ENCODE results near the gene CTSH. TPM values are rescaled to one million over a fixed set of nuclear protein-coding genes. Genes with fewer than 3 reads are reported as not detected.

Gene CTSH
- total RNA-seq, 1 experiment from 2014 or later, result 20.4 TPM

DNA sequence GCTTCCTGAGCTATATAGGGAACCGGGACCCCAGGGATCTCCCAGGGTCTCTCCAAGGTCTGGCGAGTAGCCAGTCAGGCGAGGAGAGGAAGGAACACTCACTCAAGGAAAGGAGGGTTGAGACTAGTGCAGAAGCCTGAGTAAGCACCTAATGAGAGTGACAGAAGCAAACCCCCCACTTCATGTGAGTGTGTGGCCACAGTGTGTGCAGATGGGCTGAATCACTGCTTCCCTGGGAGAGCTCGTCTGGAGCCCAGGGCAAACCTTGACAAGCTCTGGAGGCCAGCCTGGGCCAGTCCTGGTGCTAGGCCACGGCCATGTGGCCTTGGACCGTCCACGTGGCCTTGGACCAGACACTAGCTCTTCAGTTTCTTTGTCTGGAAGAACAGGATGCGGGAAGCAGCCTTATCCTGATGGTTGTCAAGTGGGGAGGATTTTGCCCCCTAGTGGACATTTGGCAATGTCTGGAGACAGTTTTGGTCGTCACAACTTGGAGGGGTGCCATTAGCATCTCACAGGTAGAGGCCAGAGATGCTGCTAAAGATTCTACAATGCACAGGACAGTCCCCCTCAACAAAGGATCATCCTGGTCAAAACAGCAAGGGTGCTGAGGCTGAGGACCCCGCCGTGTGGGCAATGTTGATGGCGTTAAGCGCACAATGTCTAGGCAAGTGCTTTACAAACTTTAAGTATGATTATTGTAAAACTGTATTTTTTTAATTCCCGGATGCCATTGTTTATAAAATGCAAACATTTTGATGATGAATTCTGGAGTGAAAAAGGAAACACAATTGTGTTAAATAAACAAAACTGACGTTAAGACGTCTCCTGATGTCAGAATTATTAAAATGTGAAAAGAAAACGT lies 34.8 kb upstream of the CTSH start (continued):
- TF ChIP-seq, protein P1, sequence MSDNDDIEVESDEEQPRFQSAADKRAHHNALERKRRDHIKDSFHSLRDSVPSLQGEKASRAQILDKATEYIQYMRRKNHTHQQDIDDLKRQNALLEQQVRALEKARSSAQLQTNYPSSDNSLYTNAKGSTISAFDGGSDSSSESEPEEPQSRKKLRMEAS (CRISPR knock-in tag; IDR thresholded peaks at IDR 0.05), result peak; percentile 95
- TF ChIP-seq, protein P2, sequence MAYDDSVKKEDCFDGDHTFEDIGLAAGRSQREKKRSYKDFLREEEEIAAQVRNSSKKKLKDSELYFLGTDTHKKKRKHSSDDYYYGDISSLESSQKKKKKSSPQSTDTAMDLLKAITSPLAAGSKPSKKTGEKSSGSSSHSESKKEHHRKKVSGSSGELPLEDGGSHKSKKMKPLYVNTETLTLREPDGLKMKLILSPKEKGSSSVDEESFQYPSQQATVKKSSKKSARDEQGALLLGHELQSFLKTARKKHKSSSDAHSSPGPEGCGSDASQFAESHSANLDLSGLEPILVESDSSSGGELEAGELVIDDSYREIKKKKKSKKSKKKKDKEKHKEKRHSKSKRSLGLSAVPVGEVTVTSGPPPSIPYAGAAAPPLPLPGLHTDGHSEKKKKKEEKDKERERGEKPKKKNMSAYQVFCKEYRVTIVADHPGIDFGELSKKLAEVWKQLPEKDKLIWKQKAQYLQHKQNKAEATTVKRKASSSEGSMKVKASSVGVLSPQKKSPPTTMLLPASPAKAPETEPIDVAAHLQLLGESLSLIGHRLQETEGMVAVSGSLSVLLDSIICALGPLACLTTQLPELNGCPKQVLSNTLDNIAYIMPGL (CRISPR knock-in tag; IDR thresholded peaks at IDR 0.05), result no peak
- TF ChIP-seq, protein P3, sequence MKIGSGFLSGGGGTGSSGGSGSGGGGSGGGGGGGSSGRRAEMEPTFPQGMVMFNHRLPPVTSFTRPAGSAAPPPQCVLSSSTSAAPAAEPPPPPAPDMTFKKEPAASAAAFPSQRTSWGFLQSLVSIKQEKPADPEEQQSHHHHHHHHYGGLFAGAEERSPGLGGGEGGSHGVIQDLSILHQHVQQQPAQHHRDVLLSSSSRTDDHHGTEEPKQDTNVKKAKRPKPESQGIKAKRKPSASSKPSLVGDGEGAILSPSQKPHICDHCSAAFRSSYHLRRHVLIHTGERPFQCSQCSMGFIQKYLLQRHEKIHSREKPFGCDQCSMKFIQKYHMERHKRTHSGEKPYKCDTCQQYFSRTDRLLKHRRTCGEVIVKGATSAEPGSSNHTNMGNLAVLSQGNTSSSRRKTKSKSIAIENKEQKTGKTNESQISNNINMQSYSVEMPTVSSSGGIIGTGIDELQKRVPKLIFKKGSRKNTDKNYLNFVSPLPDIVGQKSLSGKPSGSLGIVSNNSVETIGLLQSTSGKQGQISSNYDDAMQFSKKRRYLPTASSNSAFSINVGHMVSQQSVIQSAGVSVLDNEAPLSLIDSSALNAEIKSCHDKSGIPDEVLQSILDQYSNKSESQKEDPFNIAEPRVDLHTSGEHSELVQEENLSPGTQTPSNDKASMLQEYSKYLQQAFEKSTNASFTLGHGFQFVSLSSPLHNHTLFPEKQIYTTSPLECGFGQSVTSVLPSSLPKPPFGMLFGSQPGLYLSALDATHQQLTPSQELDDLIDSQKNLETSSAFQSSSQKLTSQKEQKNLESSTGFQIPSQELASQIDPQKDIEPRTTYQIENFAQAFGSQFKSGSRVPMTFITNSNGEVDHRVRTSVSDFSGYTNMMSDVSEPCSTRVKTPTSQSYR (CRISPR knock-in tag; IDR thresholded peaks at IDR 0.05), result no peak
- TF ChIP-seq CREB1 (CRISPR knock-in tag; IDR thresholded peaks at IDR 0.05) (no peak), STAT6 (CRISPR knock-in tag; conservative IDR thresholded peaks at IDR 0.05; ENCODE audit: low read depth) (no peak)

DNA sequence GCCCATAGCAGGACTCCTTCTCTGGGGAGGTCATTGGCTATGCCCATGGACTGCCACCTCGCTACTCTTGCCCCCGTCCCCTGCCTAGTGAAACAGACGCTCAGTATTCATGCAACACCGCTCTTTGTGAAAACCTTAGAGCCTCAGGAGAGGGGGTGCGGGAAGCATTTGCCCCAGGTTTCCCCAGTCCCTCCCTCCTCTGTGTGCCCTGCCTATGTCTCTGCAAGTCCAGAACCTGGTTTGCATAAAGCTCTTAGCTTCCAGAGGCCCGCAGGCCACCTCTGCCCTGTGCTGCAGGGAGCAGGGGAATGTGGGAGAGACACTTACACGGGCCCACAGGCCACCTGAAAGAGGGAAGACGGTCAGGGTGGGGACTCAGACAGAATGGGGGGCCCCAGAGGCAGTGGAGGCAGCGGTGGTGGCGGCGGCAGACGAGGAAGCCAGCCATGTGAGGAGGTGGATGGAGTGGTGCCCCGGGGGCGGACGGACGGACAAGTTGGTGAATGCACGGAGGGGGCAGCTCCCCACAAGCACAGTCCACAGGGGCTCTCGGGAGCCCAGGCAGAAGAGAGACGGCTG lies 33.8 kb upstream of the CTSH start:
- Mint-ChIP-seq H3K9me3 (no peaks in the 10 kb centered on the region), H3K36me3 (no peaks in the 10 kb centered on the region), H3K27me3 (ENCODE audit: low read depth) (peaks cover 16% of the 10 kb centered on the region), H3K27ac (no peak overlapping the region; the same call in 1 of the 2 replicates), H3K4me3 (no peak overlapping the region), H3K4me1 (peaks cover 11% of the 10 kb centered on the region)
- ChIA-PET CTCF (interaction anchor here (0.9 to 5.5 kb wide), 21 partner anchors 8 to 231 kb away, joined by 3 to 87 read pairs (median 11); partner anchors contain the start of gene ADAMTS7), POLR2A (interaction anchor here (0.6 to 1.3 kb wide), 2 partner anchors 57 to 661 kb away, joined by 4 to 5 read pairs; no protein-coding TSS in a partner anchor)
- no peak for DNase-seq (ENCODE audit: low spot score)
- ATAC-seq, result no peak
- TF ChIP-seq ZNF263 (CRISPR knock-in tag; IDR thresholded peaks at IDR 0.05; ENCODE audit: low read depth) (no peak), MYBL2 (CRISPR knock-in tag; IDR thresholded peaks at IDR 0.05) (no peak), NR1H2 (CRISPR knock-in tag; IDR thresholded peaks at IDR 0.05) (no peak), USF2 (CRISPR knock-in tag; IDR thresholded peaks at IDR 0.05) (no peak), ZNF423 (CRISPR knock-in tag; IDR thresholded peaks at IDR 0.05) (no peak), TCF7 (CRISPR knock-in tag; IDR thresholded peaks at IDR 0.05; ENCODE audit: low read depth) (no peak), CREM (CRISPR knock-in tag; IDR thresholded peaks at IDR 0.05) (no peak), ATF2 (CRISPR knock-in tag; IDR thresholded peaks at IDR 0.05; ENCODE audit: borderline replicate concordance, low read depth) (no peak), NR2C2 (CRISPR knock-in tag; IDR thresholded peaks at IDR 0.05) (no peak)
- TF ChIP-seq, protein P4, sequence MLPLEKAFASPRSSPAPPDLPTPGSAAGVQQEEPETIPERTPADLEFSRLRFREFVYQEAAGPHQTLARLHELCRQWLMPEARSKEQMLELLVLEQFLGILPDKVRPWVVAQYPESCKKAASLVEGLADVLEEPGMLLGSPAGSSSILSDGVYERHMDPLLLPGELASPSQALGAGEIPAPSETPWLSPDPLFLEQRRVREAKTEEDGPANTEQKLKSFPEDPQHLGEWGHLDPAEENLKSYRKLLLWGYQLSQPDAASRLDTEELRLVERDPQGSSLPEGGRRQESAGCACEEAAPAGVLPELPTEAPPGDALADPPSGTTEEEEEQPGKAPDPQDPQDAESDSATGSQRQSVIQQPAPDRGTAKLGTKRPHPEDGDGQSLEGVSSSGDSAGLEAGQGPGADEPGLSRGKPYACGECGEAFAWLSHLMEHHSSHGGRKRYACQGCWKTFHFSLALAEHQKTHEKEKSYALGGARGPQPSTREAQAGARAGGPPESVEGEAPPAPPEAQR (CRISPR knock-in tag; IDR thresholded peaks at IDR 0.05), result no peak
- TF ChIP-seq, protein P5, sequence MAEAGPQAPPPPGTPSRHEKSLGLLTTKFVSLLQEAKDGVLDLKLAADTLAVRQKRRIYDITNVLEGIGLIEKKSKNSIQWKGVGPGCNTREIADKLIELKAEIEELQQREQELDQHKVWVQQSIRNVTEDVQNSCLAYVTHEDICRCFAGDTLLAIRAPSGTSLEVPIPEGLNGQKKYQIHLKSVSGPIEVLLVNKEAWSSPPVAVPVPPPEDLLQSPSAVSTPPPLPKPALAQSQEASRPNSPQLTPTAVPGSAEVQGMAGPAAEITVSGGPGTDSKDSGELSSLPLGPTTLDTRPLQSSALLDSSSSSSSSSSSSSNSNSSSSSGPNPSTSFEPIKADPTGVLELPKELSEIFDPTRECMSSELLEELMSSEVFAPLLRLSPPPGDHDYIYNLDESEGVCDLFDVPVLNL (CRISPR knock-in tag; IDR thresholded peaks at IDR 0.05; ENCODE audit: borderline replicate concordance, low read depth), result no peak
- TF ChIP-seq, protein P2 (CRISPR knock-in tag; IDR thresholded peaks at IDR 0.05), result no peak
- TF ChIP-seq, protein P6, sequence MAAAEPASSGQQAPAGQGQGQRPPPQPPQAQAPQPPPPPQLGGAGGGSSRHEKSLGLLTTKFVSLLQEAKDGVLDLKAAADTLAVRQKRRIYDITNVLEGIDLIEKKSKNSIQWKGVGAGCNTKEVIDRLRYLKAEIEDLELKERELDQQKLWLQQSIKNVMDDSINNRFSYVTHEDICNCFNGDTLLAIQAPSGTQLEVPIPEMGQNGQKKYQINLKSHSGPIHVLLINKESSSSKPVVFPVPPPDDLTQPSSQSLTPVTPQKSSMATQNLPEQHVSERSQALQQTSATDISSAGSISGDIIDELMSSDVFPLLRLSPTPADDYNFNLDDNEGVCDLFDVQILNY (CRISPR knock-in tag; IDR thresholded peaks at IDR 0.05), result no peak
